Loucy (cell line): ENCODE results near the gene HS6ST1.

Source experiments
- H2AFZ ChIP-seq: fragments of 200-600 bp; sonication (generic); 2 replicates; pipeline ENCODE4 v1.6.0; 2016; ENCODE audit warnings: antibody characterized with exemption, mild to moderate bottlenecking, low read length, moderate library complexity
- H3F3A ChIP-seq: fragments of 200-600 bp; 2 replicates; pipeline ENCODE4 v1.6.0; 2016; ENCODE audit warnings: antibody characterized with exemption, low read depth, mild to moderate bottlenecking
- H3K27me3 ChIP-seq: fragments of 200-600 bp; sonication (generic); 2 replicates; pipeline ENCODE4 v1.6.1; 2014; ENCODE audit warnings: low read length, mild to moderate bottlenecking; ENCODE audit not compliant: insufficient read depth, poor library complexity, severe bottlenecking
- H3K36me3 ChIP-seq: fragments of 200-600 bp; sonication (generic); 2 replicates; pipeline ENCODE4 v1.6.1; 2016; ENCODE audit warnings: low read length; ENCODE audit not compliant: insufficient read depth
- H3K4me1 ChIP-seq: fragments of 200-600 bp; sonication (generic); 2 replicates; pipeline ENCODE4 v1.5.1; 2014; ENCODE audit warnings: low read length, mild to moderate bottlenecking; ENCODE audit not compliant: insufficient read depth, poor library complexity, severe bottlenecking
- H3K4me2 ChIP-seq: fragments of 200-600 bp; sonication (generic); 2 replicates; pipeline ENCODE4 v1.6.0; 2014; ENCODE audit warnings: antibody characterized with exemption, low read length, low read depth, mild to moderate bottlenecking; ENCODE audit not compliant: poor library complexity, severe bottlenecking
- H3K4me3 ChIP-seq: fragments of 200-600 bp; sonication (generic); 2 replicates; pipeline ENCODE4 v1.5.1; 2014; ENCODE audit warnings: low read length, mild to moderate bottlenecking, mixed read lengths; ENCODE audit not compliant: poor library complexity, severe bottlenecking
- H3K79me2 ChIP-seq: fragments of 200-600 bp; sonication (generic); 2 replicates; pipeline ENCODE4 v1.6.1; 2014; ENCODE audit warnings: low read length; ENCODE audit not compliant: insufficient read depth
- H3K9ac ChIP-seq: fragments of 200-600 bp; sonication (generic); 2 replicates; pipeline ENCODE4 v1.6.0; 2014; ENCODE audit warnings: mild to moderate bottlenecking, low read depth, low read length, moderate library complexity; ENCODE audit not compliant: poor library complexity, severe bottlenecking
- H3K9me2 ChIP-seq: fragments of 200-600 bp; sonication (generic); replicated peaks from 2 replicates; pipeline ENCODE4 v1.6.1; 2016; ENCODE audit warnings: low read depth, low read length, mixed read lengths
- H3K9me3 ChIP-seq: fragments of 200-600 bp; sonication (generic); 2 replicates; pipeline ENCODE4 v1.6.1; 2014; ENCODE audit warnings: mild to moderate bottlenecking, antibody characterized with exemption, low read length, low read depth; ENCODE audit not compliant: insufficient read depth
- H4K20me1 ChIP-seq: fragments of 200-600 bp; sonication (generic); 2 replicates; pipeline ENCODE4 v1.6.0; 2014; ENCODE audit warnings: antibody characterized with exemption, low read length, mild to moderate bottlenecking; ENCODE audit not compliant: insufficient read depth, poor library complexity, severe bottlenecking
- CTCF ChIP-seq: fragments of 200-600 bp; sonication (generic); conservative IDR thresholded peaks from 2 replicates; pipeline ENCODE4 v1.5.1; 2014; ENCODE audit warnings: mild to moderate bottlenecking, antibody characterized with exemption, low read length
- EZH2phosphoT487 ChIP-seq: fragments of 200-600 bp; IDR thresholded peaks from 2 replicates; pipeline ENCODE4 v1.6.1; 2018; ENCODE audit warnings: antibody characterized with exemption, mild to moderate bottlenecking, moderate library complexity, borderline replicate concordance

HS6ST1 gene

GRCh38 chr2:128312411-128312810 lies 6.3 kb downstream of the HS6ST1 start:
- H3K27me3 ChIP-seq = peaks cover 23% of the 10 kb centered on the region
- peaks cover 99% of the 10 kb centered on the region for H3K36me3 ChIP-seq
- H4K20me1 ChIP-seq = peaks cover 100% of the 10 kb centered on the region
- TF ChIP-seq EZH2phosphoT487 (no peak), CTCF (no peak)
- H3K9me2 ChIP-seq = no peaks in the 10 kb centered on the region
- no peaks in the 10 kb centered on the region for H3K9me3 ChIP-seq
- peak overlapping the region; percentile 90 for H3K4me3 ChIP-seq
- no peak overlapping the region for H2AFZ ChIP-seq
- peak overlapping the region; percentile 98 for H3K4me2 ChIP-seq
- H3K79me2 ChIP-seq = peaks cover 100% of the 10 kb centered on the region
- peak overlapping the region; percentile 95 for H3K9ac ChIP-seq
- no peaks in the 10 kb centered on the region for H3F3A ChIP-seq
- peaks cover 51% of the 10 kb centered on the region for H3K4me1 ChIP-seq

GRCh38 chr2:128311755-128312341 lies 6.8 kb downstream of the HS6ST1 start:
- Histone ChIP-seq H3K9me3 (no peaks in the 10 kb centered on the region), H3K4me2 (peak overlapping the region; percentile 98), H3K9ac (peak overlapping the region; percentile 95), H3K27me3 (peaks cover 17% of the 10 kb centered on the region), H3F3A (no peaks in the 10 kb centered on the region), H2AFZ (no peak overlapping the region), H3K4me3 (peak overlapping the region; percentile 90), H3K79me2 (peaks cover 100% of the 10 kb centered on the region), H3K36me3 (peaks cover 99% of the 10 kb centered on the region), H3K4me1 (peaks cover 56% of the 10 kb centered on the region), H3K9me2 (no peaks in the 10 kb centered on the region), H4K20me1 (peaks cover 100% of the 10 kb centered on the region)
- no peak for TF ChIP-seq EZH2phosphoT487
- no peak; the same call in 1 of the 2 replicates for TF ChIP-seq CTCF

- H4K20me1 ChIP-seq = peaks cover 100% of the 10 kb centered on the region
- peak overlapping the region; percentile 90 for H3K4me3 ChIP-seq
- H3K36me3 ChIP-seq = peaks cover 99% of the 10 kb centered on the region
- no peaks in the 10 kb centered on the region for H3K9me3 ChIP-seq
- no peak overlapping the region for H2AFZ ChIP-seq
- H3F3A ChIP-seq = no peaks in the 10 kb centered on the region
- no peak for TF ChIP-seq CTCF
- TF ChIP-seq EZH2phosphoT487 = no peak
- H3K4me1 ChIP-seq = peaks cover 61% of the 10 kb centered on the region
- no peaks in the 10 kb centered on the region for H3K9me2 ChIP-seq
- H3K27me3 ChIP-seq = peaks cover 13% of the 10 kb centered on the region
- H3K9ac ChIP-seq = peak overlapping the region; percentile 95
- peaks cover 100% of the 10 kb centered on the region for H3K79me2 ChIP-seq
- H3K4me2 ChIP-seq = peak overlapping the region; percentile 98
Observed at GRCh38 chr2:128311216-128311754, 7.4 kb downstream of the HS6ST1 start.
